B cell (primary cell): Measurements from ENCODE around the gene EBP.

Experiments used
- EZH2 ChIP-seq: IDR thresholded peaks from 2 replicates; pipeline ENCODE4 v1.6.1; 2012; ENCODE audit warnings: borderline replicate concordance, low read depth, mild to moderate bottlenecking, moderate library complexity, low read length; ENCODE audit not compliant: insufficient read depth, poor library complexity, severe bottlenecking
- TF ChIP-seq, protein P1 (sequence below): fragments of 200-600 bp; IDR thresholded peaks from one replicate; pipeline ENCODE4 v1.8.0; 2022; ENCODE audit warnings: antibody characterized with exemption, mild to moderate bottlenecking

DNA sequence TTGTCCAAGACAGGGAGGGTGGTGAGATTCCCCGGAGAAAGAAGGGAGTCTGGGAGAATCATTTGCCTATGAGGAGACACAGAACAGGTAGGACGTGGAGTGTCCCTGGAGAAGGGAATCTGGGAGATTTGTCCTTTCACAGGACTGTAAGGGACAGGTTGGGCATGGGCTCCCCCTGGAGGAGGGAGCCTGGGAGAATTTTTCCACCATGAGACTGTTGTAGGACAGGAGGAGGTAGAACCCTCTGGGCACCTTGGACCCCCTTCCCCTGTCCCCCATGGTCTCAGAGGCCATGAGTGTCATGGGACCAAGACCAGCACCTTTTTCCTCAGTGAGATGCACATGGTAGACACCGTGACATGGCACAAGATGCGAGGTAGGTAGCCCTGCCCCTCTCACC lies 10.0 kb upstream of the EBP start:
- TF ChIP-seq, protein P1, sequence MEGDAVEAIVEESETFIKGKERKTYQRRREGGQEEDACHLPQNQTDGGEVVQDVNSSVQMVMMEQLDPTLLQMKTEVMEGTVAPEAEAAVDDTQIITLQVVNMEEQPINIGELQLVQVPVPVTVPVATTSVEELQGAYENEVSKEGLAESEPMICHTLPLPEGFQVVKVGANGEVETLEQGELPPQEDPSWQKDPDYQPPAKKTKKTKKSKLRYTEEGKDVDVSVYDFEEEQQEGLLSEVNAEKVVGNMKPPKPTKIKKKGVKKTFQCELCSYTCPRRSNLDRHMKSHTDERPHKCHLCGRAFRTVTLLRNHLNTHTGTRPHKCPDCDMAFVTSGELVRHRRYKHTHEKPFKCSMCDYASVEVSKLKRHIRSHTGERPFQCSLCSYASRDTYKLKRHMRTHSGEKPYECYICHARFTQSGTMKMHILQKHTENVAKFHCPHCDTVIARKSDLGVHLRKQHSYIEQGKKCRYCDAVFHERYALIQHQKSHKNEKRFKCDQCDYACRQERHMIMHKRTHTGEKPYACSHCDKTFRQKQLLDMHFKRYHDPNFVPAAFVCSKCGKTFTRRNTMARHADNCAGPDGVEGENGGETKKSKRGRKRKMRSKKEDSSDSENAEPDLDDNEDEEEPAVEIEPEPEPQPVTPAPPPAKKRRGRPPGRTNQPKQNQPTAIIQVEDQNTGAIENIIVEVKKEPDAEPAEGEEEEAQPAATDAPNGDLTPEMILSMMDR, result no peak
- TF ChIP-seq EZH2, result no peak
